ENCODE measurements around the gene TK2.
"Not testable (repeated sequence)": the region's sequence is repeated elsewhere in the genome, so short reads cannot be mapped to it uniquely, and the experiment has no call there.

The TK2 gene

DNA sequence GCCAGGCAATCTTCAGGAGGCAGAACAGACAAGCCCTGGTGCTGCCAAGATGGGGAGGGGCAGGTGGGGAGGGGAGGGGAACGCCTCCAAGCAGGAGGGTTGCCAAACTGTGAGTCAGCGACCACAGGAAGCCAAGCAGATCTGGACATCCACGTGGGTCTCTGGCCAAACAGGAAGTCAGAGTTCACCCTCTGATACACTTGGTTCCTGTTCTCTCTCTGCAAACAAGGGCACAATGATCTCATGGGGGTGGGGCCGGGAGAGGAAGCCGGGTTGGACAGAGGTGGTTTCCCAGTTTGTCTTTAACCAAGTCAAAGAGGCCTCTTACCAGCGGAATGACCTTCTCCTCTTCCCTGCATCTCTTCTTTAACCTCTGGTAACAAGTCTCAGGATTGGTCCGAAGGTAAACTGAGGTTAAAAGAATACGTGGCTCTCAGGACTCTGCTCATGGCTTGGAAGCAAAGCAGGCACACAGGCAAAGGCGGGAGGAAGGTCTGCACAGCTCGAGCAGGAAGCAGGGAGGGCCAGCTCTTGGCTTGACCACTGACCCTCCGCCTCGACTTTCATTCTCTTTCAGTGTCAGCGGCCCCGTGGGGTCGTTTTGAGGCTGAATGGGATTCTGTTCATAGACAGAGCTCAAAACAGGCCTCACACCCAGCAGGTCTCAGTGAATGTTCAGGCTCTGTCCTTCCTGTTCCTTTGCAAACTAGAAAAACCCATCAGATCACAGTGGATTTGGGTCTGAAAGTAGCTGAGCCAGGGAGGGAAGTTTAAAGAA lies 32.9 kb downstream of the TK2 start:
- peaks cover 39% of the 10 kb centered on the region for H3K4me1 Mint-ChIP-seq
- TF ChIP-seq, protein P1, sequence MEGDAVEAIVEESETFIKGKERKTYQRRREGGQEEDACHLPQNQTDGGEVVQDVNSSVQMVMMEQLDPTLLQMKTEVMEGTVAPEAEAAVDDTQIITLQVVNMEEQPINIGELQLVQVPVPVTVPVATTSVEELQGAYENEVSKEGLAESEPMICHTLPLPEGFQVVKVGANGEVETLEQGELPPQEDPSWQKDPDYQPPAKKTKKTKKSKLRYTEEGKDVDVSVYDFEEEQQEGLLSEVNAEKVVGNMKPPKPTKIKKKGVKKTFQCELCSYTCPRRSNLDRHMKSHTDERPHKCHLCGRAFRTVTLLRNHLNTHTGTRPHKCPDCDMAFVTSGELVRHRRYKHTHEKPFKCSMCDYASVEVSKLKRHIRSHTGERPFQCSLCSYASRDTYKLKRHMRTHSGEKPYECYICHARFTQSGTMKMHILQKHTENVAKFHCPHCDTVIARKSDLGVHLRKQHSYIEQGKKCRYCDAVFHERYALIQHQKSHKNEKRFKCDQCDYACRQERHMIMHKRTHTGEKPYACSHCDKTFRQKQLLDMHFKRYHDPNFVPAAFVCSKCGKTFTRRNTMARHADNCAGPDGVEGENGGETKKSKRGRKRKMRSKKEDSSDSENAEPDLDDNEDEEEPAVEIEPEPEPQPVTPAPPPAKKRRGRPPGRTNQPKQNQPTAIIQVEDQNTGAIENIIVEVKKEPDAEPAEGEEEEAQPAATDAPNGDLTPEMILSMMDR (IDR thresholded peaks at IDR 0.05; ENCODE audit: unreplicated experiment in 3 of 3) = no peak
- H3K27me3 Mint-ChIP-seq (ENCODE audit: low read depth) = no peaks in the 10 kb centered on the region
- H3K27ac Mint-ChIP-seq = peak overlapping the region; percentile 90 to 99 (median 99)
- H3K9me3 Mint-ChIP-seq = no peaks in the 10 kb centered on the region
- peaks cover 52% of the 10 kb centered on the region for H3K36me3 Mint-ChIP-seq (ENCODE audit: low read depth)
- peak overlapping the region in 2 of 3 experiments; percentile 46 to 49 for H3K4me3 Mint-ChIP-seq

DNA sequence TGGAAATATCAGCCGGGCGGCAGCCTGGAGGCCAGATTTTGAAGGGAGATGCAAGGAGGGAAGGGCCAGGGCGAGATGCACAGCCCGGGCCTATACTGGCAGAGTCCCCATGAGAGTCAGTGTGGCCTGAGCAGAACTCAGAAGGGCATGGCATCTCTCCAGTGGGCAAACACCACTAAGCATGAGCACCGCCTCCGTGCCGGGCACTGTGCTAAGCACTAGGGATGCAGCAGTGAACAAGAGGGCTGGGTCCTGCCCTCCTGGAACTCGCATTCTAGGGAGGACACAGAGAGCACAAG lies 33.5 kb downstream of the TK2 start:
- no peaks in the 10 kb centered on the region for H3K9me3 Mint-ChIP-seq
- H3K4me3 Mint-ChIP-seq = no peak overlapping the region
- H3K4me1 Mint-ChIP-seq = peaks cover 39% of the 10 kb centered on the region
- H3K36me3 Mint-ChIP-seq (ENCODE audit: low read depth) = peaks cover 57% of the 10 kb centered on the region
- H3K27me3 Mint-ChIP-seq (ENCODE audit: low read depth) = no peaks in the 10 kb centered on the region
- TF ChIP-seq, protein P1 (IDR thresholded peaks at IDR 0.05; ENCODE audit: unreplicated experiment in 3 of 3) = no peak
- peak overlapping the region; percentile 90 to 99 (median 99) for H3K27ac Mint-ChIP-seq

GRCh38 chr16:66515596-66516508 lies 34.1 kb downstream of the TK2 start:
- no peak overlapping the region for H3K4me3 Mint-ChIP-seq
- no peaks in the 10 kb centered on the region for H3K9me3 Mint-ChIP-seq
- TF ChIP-seq, protein P1 (IDR thresholded peaks at IDR 0.05; ENCODE audit: unreplicated experiment in 3 of 3) = no peak

DNA sequence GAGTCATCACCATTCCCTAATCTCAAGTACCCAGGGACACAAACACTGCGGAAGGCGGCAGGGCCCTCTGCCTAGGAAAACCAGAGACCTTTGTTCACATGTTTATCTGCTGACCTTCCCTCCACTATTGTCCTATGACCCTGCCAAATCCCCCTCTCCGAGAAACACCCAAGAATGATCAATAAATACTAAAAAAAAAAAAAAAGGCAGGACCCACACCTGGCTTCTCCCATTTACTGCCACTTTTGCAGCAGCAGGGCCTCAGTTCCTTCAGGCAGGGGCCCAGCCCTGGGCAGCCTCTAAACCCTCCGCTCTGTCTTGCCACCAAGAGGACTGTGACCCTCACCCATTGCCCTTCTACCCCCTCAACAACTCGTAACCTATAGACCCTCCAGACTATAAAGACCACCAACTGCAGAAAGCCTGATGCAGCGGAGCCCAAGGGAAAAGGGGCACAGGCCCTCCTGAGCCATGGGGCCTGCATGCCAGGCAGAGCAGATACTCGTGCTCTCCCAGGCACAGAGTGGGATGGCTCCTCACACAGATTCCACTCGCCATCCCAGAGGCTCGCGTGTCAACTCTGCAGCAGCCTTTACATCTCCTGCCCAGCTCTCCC lies 34.8 kb downstream of the TK2 start:
- not testable (repeated sequence) for H3K27me3 Mint-ChIP-seq (ENCODE audit: low read depth); H3K9me3 Mint-ChIP-seq; H3K4me3 Mint-ChIP-seq
- Mint-ChIP-seq H3K4me1 (peaks cover 44% of the 10 kb centered on the region), H3K27ac (peak overlapping the region in 1 of 3 experiments; percentile 56), H3K36me3 (ENCODE audit: low read depth) (peaks cover 47% of the 10 kb centered on the region)

More at GRCh38 chr16:66515596-66516508, 34.1 kb downstream of the TK2 start:
- peak overlapping the region; percentile 90 to 99 (median 99) for H3K27ac Mint-ChIP-seq
- H3K4me1 Mint-ChIP-seq = peaks cover 43% of the 10 kb centered on the region
- no peaks in the 10 kb centered on the region for H3K27me3 Mint-ChIP-seq (ENCODE audit: low read depth)
- H3K36me3 Mint-ChIP-seq (ENCODE audit: low read depth) = peaks cover 55% of the 10 kb centered on the region

DNA sequence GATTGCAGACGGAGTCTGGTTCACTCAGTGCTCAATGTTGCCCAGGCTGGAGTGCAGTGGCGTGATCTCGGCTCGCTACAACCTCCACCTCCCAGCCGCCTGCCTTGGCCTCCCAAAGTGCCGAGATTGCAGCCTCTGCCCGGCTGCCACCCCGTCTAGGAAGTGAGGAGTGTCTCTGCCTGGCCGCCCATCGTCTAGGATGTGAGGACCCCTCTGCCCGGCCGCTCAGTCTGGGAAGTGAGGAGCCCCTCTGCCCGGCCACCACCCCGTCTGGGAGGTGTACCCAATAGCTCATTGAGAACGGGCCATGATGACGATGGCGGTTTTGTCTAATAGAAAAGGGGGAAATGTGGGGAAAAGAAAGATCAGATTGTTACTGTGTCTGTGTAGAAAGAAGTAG lies 35.5 kb downstream of the TK2 start:
- H3K4me1 Mint-ChIP-seq = peaks cover 48% of the 10 kb centered on the region
- H3K9me3 Mint-ChIP-seq; H3K27me3 Mint-ChIP-seq (ENCODE audit: low read depth); H3K4me3 Mint-ChIP-seq; H3K27ac Mint-ChIP-seq: not testable (repeated sequence)
- H3K36me3 Mint-ChIP-seq (ENCODE audit: low read depth) = peaks cover 49% of the 10 kb centered on the region

- TF ChIP-seq, protein P1 (IDR thresholded peaks at IDR 0.05; ENCODE audit: unreplicated experiment in 3 of 3) = no peak
- Mint-ChIP-seq H3K36me3 (ENCODE audit: low read depth) (peaks cover 46% of the 10 kb centered on the region), H3K27ac (peak overlapping the region in 2 of 3 experiments; percentile 44 to 85), H3K4me1 (peaks cover 48% of the 10 kb centered on the region), H3K27me3 (ENCODE audit: low read depth) (no peaks in the 10 kb centered on the region), H3K4me3 (no peak overlapping the region), H3K9me3 (no peaks in the 10 kb centered on the region)
These were observed 36.7 kb downstream of the TK2 start for GRCh38 chr16:66513111-66513723.
